HEK293 (cell line): Measurements from ENCODE around the gene SPON1.

Source experiments
- CTCF ChIP-seq: fragments of 450-650 bp; formaldehyde crosslinking; IDR thresholded peaks from 2 replicates; pipeline ENCODE4 v1.5.1; 2016; ENCODE audit warnings: missing biosample characterization, missing genetic modification characterization
- FEZF1 ChIP-seq: fragments of 450-650 bp; formaldehyde crosslinking; IDR thresholded peaks from 2 replicates; pipeline ENCODE4 v1.5.1; 2016; ENCODE audit warnings: missing biosample characterization, missing genetic modification characterization
- TCF7L2 ChIP-seq: IDR thresholded peaks from 2 replicates; pipeline ENCODE4 v1.6.1; 2011; ENCODE audit warnings: low read depth, mild to moderate bottlenecking, inconsistent platforms, low read length, moderate library complexity, borderline replicate concordance
- ZBTB8A ChIP-seq: fragments of 450-650 bp; formaldehyde crosslinking; IDR thresholded peaks from 2 replicates; pipeline ENCODE4 v1.5.1; 2016; ENCODE audit warnings: missing biosample characterization, missing genetic modification characterization
- ZNF274 ChIP-seq, 2 experiments: fragments of 200-500 bp in 1 of 2; fragments of 450-650 bp in 1 of 2; sonication (Bioruptor generic) in 1 of 2; formaldehyde crosslinking in 1 of 2; IDR thresholded peaks; 2 replicates each; pipeline versions ENCODE4 v1.5.1 to v1.6.1; 2014 to 2016; ENCODE audit warnings: borderline replicate concordance in 1 of 2, inconsistent platforms in 1 of 2, low read length in 1 of 2, missing biosample characterization in 1 of 2, missing genetic modification characterization in 1 of 2
- ZNF302 ChIP-seq: fragments of 450-650 bp; formaldehyde crosslinking; IDR thresholded peaks from 2 replicates; pipeline ENCODE4 v1.5.1; 2016; ENCODE audit warnings: missing biosample characterization, missing genetic modification characterization, low read depth
- ZNF335 ChIP-seq: fragments of 450-650 bp; formaldehyde crosslinking; conservative IDR thresholded peaks from 2 replicates; pipeline ENCODE4 v1.5.1; 2016; ENCODE audit warnings: missing biosample characterization, missing genetic modification characterization
- ZNF558 ChIP-seq: fragments of 450-650 bp; formaldehyde crosslinking; IDR thresholded peaks from 2 replicates; pipeline ENCODE4 v1.5.1; 2016; ENCODE audit warnings: missing biosample characterization, missing genetic modification characterization
- TF ChIP-seq, protein P1 (sequence below): fragments of 450-650 bp; formaldehyde crosslinking; IDR thresholded peaks from 2 replicates; pipeline ENCODE4 v1.5.1; 2016; ENCODE audit warnings: missing biosample characterization, missing genetic modification characterization

DNA sequence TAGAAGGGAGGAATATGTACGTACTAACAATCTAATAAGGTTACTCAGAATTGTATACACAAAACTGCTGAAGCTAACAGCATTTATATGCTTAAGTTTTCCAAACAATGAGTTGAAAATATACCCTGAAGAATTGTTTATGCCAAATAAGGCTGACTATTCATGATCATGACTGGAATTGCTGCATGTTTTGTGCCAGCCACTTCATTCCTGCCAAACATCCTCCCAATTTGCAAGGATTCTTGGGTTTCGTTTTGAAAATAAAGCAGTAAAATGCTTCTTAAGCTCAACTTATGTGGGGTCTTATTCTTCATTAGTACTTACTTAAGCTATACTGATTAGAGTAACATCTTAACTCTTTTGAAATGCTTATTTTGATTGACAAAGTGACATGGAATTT, 149.0 kb downstream of the SPON1 start:
- TF ChIP-seq, protein P1, sequence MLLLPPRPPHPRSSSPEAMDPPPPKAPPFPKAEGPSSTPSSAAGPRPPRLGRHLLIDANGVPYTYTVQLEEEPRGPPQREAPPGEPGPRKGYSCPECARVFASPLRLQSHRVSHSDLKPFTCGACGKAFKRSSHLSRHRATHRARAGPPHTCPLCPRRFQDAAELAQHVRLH (tag by site-specific recombination), result no peak
- no peak for TF ChIP-seq ZNF302 (tag by site-specific recombination)
- no peak for TF ChIP-seq FEZF1 (tag by site-specific recombination)
- TF ChIP-seq ZBTB8A (tag by site-specific recombination), result no peak
- no peak for TF ChIP-seq CTCF
- no peak for TF ChIP-seq ZNF558 (tag by site-specific recombination)
- TF ChIP-seq TCF7L2, result no peak
- TF ChIP-seq ZNF335 (tag by site-specific recombination), result no peak
- TF ChIP-seq ZNF274 (IDR thresholded peaks at IDR 0.05; ENCODE audit: low read length), result no peak
- TF ChIP-seq ZNF274 (tag by site-specific recombination; IDR thresholded peaks at IDR 0.05; ENCODE audit: borderline replicate concordance), result no peak
